IPS-18a (cell line): Measurements from ENCODE around the gene BBC3.
A peak's percentile ranks its signal among the peaks of the same experiment; 100 is the strongest.

Source experiments
- H3K27ac ChIP-seq: one replicate; pipeline ENCODE4 v1.5.1; 2013; ENCODE audit warnings: low read length
- H3K27me3 ChIP-seq: one replicate; pipeline ENCODE4 v1.6.1; 2013; ENCODE audit warnings: mild to moderate bottlenecking, low read length; ENCODE audit not compliant: control insufficient read depth, insufficient read depth
- H3K36me3 ChIP-seq: one replicate; pipeline ENCODE4 v1.6.1; 2013; ENCODE audit warnings: low read depth, low read length; ENCODE audit not compliant: control insufficient read depth
- H3K4me1 ChIP-seq: one replicate; pipeline ENCODE4 v1.6.1; 2013; ENCODE audit warnings: low read depth, low read length; ENCODE audit not compliant: control insufficient read depth
- H3K4me3 ChIP-seq: one replicate; pipeline ENCODE4 v1.5.1; 2013; ENCODE audit warnings: low read length
- H3K9ac ChIP-seq: one replicate; pipeline ENCODE4 v1.6.1; 2013; ENCODE audit warnings: mild to moderate bottlenecking, low read length, moderate library complexity
- H3K9me3 ChIP-seq: one replicate; pipeline ENCODE4 v1.6.1; 2013; ENCODE audit warnings: low read depth, low read length; ENCODE audit not compliant: control insufficient read depth

BBC3 gene

DNA sequence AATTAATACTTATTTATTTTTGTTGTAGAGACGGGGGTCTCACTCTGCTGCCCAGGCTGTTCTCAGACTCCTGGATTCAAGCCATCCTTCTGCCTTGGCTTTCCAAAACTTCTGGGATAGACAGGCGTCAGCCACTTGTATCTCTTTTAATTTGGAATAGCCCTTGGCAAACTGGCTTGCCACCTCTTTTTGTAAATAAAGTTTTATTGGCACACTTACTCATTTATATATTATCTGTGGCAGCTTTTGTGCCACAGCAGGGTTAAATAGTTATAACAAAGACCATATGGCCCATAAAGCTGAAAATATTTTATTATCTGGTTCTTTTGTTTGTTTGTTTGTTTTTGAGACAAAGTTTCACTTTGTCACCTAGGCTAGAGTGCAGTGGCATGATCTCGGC lies 30.5 kb downstream of the BBC3 start:
- H3K9ac ChIP-seq, result no peak overlapping the region
- peaks cover 59% of the 10 kb centered on the region for H3K36me3 ChIP-seq
- no peaks in the 10 kb centered on the region for H3K9me3 ChIP-seq
- H3K27me3 ChIP-seq, result no peaks in the 10 kb centered on the region
- H3K27ac ChIP-seq, result no peak overlapping the region
- H3K4me1 ChIP-seq, result no peaks in the 10 kb centered on the region
- H3K4me3 ChIP-seq, result no peak overlapping the region

DNA sequence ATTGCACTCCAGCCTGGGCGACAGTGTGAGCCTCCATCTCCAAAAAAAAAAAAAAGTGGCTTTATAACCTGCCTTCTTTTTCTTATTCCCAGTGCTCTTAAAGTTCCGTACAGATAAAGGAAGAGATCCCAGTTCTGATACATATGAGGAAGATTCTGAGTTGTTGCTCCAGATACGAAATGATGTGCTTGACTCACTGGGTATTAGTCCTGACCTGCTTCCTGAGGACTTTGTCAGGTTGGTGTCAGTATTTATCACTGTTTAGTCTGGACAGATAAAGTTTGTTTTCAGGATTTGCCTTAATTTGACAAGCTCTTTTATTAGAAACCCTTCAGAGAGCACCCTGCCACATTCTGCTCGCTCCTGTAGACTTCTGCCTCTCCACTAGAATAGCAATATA lies 33.9 kb downstream of the BBC3 start:
- Histone ChIP-seq H3K4me1 (no peaks in the 10 kb centered on the region), H3K27ac (no peak overlapping the region), H3K36me3 (peaks cover 31% of the 10 kb centered on the region)

DNA sequence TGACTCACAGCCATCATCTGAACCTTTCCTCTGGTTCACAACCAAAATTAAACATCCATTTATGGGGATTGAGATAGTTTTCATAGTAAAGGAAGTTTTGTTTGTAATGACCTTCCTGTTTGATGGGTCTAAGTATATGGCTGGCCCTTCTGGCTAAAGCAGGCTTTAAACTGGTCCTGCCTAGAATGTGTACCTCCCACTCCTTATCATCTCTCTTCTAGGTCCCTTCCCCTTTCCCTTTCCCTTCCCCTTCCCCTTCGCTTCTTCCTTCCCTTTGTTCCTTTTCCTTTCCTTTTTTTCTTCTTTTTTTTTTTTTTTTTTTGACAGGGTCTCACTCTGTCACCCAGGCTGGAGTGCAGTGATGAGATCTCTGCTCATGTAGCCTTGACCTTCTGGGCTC lies 35.6 kb downstream of the BBC3 start:
- Histone ChIP-seq H3K4me3 (no peak overlapping the region), H3K36me3 (peaks cover 31% of the 10 kb centered on the region), H3K9me3 (no peaks in the 10 kb centered on the region), H3K27ac (no peak overlapping the region), H3K9ac (no peak overlapping the region), H3K4me1 (no peaks in the 10 kb centered on the region), H3K27me3 (no peaks in the 10 kb centered on the region)

More for the DNA sequence above, 33.9 kb downstream of the BBC3 start:
- H3K9ac ChIP-seq, result no peak overlapping the region
- no peaks in the 10 kb centered on the region for H3K27me3 ChIP-seq
- H3K4me3 ChIP-seq, result no peak overlapping the region
- H3K9me3 ChIP-seq, result no peaks in the 10 kb centered on the region

DNA sequence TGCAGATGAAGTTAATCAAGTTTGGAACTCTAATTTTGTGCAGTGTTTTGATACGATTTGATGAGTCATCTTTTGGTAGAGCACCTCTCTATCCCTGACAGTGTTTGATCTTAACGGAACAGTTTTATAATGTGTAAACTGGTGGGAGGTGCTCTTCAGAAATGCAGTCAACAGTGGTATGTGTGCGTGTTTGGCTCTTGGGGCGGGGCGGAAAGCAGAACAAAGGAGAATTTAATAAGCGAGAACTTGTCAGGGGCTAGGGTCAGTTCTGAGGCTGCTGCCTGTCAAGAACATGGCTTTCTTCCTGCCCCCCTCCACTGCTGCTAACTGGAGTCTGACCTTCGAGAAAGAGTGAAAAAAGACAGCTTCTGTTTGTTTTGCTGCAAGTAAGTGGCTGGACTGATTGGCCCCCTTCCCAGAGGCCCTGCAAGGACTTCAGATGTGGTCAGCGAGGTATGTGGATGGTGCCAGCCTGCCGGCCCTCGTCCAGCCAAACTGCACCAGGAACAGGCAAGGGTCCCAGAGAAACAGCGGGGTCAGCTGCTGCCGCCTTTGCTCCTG lies 40.8 kb downstream of the BBC3 start:
- H3K4me1 ChIP-seq, result no peaks in the 10 kb centered on the region
- peaks cover 33% of the 10 kb centered on the region for H3K36me3 ChIP-seq
- H3K9ac ChIP-seq, result no peak overlapping the region

DNA sequence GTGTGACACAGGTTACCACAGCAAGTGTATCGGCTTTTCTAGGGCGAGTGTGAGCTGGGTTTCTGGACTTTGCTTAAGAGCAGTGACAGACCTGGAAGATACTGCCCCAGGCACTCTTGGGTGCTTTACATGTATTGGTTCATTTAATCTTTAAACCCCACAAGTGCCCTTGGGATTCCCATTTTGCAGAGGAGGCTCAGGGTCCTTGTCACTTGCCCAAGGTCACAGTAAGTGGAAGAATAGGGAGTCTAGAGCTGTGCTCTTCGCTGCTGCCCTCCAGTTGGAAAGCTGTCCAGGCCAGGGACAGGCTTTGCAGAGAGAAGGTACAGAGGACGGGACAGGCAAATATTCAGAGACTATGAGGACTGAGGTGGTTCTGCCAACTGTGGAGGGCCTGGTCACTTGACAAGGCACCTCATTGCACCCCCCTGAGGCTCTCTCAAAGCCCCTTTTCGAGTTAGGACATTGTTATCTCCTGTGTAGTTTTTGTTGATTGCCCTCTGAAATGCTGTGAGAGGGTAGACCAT lies 42.4 kb downstream of the BBC3 start:
- H3K9ac ChIP-seq, result no peak overlapping the region
- H3K4me1 ChIP-seq, result no peaks in the 10 kb centered on the region
- no peaks in the 10 kb centered on the region for H3K9me3 ChIP-seq
- no peaks in the 10 kb centered on the region for H3K27me3 ChIP-seq
- no peak overlapping the region for H3K4me3 ChIP-seq
- H3K36me3 ChIP-seq, result peaks cover 41% of the 10 kb centered on the region
- no peak overlapping the region for H3K27ac ChIP-seq

More for the DNA sequence above, 40.8 kb downstream of the BBC3 start:
- Histone ChIP-seq H3K27me3 (no peaks in the 10 kb centered on the region), H3K27ac (peak overlapping the region; percentile 3), H3K4me3 (no peak overlapping the region), H3K9me3 (no peaks in the 10 kb centered on the region)

DNA sequence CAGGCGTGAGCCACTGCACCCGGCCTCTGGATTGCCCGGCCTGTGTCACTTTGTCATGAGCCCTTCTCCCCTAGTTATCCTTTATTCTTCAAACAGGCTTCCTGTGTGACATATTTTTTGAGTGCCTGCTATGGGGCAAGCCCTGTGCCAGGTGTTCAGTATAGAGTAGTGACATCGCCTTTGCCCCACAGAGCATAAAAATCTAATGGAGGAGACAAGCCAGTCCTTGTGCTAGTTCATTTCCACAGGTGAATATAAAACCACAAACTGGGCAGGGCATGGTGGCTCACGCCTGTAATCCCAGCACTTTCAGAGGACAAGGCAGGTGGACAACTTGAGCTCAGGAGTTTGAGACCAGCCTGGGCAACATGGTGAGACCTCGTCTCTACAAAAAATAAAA lies 43.2 kb downstream of the BBC3 start:
- H3K27ac ChIP-seq, result no peak overlapping the region
- no peak overlapping the region for H3K9ac ChIP-seq
- peaks cover 49% of the 10 kb centered on the region for H3K36me3 ChIP-seq
- no peak overlapping the region for H3K4me3 ChIP-seq
- H3K4me1 ChIP-seq, result no peaks in the 10 kb centered on the region
- H3K9me3 ChIP-seq, result no peaks in the 10 kb centered on the region
- no peaks in the 10 kb centered on the region for H3K27me3 ChIP-seq

DNA sequence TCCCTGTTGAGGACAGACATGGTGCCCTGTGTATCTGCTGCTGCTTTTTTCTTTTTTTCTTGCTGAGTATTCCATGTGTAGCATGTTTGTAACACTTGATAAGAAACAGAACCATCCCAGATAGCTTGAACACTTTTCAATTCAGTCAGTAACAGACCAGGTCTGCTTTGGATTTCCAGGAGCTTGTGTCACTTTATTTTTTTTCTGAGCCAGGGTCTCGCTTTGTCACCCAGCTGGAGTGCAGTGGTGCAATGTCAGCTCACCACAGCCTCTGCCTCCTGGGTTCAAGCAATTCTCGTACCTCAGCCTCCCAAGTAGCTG lies 43.7 kb downstream of the BBC3 start:
- H3K36me3 ChIP-seq, result peaks cover 54% of the 10 kb centered on the region
- no peaks in the 10 kb centered on the region for H3K4me1 ChIP-seq
- H3K4me3 ChIP-seq, result no peak overlapping the region
- H3K27ac ChIP-seq, result no peak overlapping the region
- H3K9ac ChIP-seq, result no peak overlapping the region
- H3K27me3 ChIP-seq, result no peaks in the 10 kb centered on the region
- H3K9me3 ChIP-seq, result no peaks in the 10 kb centered on the region

DNA sequence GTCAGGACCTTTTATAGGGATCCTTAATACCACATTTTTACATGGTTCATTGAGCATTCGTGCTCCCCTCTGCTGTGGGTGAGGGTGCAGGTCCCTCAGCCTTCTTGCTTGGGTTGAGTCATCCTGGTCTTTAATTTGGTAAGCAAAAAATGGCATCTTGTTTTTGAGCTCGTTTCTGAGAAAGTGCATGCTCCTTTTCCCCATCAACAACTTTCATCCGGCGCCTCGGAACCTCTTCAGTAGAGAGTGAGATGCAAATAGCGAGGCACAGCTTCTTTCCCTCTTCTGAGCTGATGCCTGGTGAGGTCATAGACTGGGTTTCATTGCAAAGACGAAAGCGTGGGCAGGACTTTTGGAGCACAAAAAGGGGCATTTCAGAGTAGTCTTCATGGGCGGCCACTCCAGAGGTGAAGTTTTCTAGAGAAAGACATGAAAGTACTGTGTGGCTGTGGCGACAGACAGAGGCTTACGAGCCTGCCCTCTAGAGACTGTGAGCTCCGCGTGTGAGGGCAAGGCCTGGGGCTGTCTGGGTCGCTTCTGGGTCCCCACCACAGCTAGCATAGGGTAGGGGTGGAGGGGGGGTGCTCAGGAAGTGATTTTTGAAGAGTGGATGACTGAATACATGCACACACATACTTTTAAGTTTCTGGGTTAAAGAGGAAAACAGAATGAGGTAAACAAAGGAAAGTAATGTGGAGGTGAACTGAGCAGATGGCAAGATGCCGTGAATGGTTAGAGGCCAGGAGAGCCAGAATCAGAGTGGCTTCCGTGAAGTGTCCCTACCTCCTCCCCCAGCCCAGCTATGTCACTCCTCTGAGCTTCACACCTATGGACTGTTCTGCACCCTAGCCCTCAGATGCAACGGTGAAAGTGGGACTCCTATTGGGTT lies 44.3 kb downstream of the BBC3 start:
- H3K4me3 ChIP-seq, result no peak overlapping the region
- H3K4me1 ChIP-seq, result no peaks in the 10 kb centered on the region
- H3K9me3 ChIP-seq, result no peaks in the 10 kb centered on the region
- no peak overlapping the region for H3K27ac ChIP-seq
- no peak overlapping the region for H3K9ac ChIP-seq
- H3K36me3 ChIP-seq, result peaks cover 60% of the 10 kb centered on the region
- H3K27me3 ChIP-seq, result no peaks in the 10 kb centered on the region

DNA sequence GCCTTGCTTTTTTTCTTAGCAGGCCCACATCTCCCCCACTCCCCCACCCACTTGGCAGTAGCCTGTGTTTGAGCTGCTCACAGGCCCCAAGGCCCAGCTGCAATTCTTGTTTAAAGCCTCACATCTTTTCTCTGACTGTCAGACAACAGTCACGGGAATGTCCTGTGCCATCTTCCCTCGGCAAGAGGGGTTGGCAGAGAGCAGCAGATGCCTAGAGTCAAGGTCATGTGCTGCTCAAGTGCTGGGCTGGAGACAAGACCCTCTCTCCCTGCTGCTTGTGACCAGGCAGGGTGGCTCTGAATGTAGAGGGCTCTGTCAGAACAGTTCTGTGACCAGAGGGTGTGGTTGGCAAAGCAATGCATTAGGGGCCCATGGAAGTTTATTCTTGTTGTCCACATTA lies 47.4 kb downstream of the BBC3 start:
- peaks cover 60% of the 10 kb centered on the region for H3K36me3 ChIP-seq
- H3K9ac ChIP-seq, result no peak overlapping the region
- no peak overlapping the region for H3K4me3 ChIP-seq
- H3K27ac ChIP-seq, result no peak overlapping the region
- H3K9me3 ChIP-seq, result no peaks in the 10 kb centered on the region
- no peaks in the 10 kb centered on the region for H3K4me1 ChIP-seq
- H3K27me3 ChIP-seq, result no peaks in the 10 kb centered on the region

DNA sequence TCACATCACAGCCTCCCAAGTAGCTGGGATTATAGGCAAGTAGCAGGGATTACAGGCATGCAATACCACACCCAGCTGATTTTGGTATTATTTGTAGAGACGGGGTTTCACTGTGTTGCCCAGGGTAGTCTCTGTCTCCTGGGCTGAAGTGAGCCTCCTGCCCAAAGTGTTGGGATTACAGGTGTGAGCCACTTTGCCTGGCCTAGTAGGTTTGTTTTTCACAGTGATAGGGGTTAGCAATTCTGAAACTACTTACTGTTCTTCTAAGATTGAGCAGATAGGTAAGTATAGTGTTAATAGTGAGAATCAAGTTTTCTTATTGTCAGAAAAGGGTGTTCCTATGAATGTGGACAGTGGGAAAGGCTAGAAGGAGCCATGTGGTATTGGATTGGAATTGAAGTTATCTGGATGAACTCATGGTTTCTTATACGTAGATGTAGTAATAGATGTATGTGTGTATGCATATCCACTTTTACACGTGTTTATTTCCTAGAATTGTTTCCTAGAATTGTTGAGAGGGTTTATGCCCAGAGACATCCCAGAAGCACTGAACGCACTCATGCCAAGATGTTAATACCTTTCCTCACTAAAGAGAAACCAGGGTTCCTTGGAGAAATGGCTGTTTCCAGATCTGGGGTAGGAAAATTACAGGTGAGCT lies 51.2 kb downstream of the BBC3 start:
- Histone ChIP-seq H3K4me1 (no peaks in the 10 kb centered on the region), H3K9me3 (no peaks in the 10 kb centered on the region), H3K4me3 (no peak overlapping the region), H3K36me3 (peaks cover 68% of the 10 kb centered on the region), H3K9ac (no peak overlapping the region), H3K27me3 (no peaks in the 10 kb centered on the region), H3K27ac (no peak overlapping the region)

DNA sequence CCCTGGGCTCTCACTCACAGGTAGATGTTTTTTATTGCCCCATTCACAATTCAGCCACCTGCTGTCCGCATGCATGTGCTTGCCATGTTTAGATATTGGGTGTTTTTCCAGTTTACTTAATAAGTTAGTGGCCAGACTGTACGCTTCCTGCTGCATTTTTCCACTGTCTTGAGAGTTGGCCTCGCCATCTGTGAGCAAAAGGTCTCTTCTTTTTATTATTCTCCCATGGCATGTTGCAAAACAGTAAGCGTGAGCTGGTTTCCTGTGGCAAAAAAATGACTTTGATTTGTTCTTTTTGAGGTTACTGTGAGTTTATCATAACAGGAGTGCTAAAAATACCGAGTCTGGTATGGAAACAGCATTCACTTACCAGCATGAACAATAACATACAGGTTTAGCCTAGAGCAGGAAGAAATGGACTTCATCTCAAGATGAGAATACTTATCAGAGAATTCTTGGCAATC lies 54.3 kb downstream of the BBC3 start:
- H3K27me3 ChIP-seq, result no peaks in the 10 kb centered on the region
- H3K27ac ChIP-seq, result no peak overlapping the region
- no peaks in the 10 kb centered on the region for H3K9me3 ChIP-seq
- no peak overlapping the region for H3K9ac ChIP-seq
- H3K4me3 ChIP-seq, result no peak overlapping the region
- no peaks in the 10 kb centered on the region for H3K4me1 ChIP-seq
- peaks cover 60% of the 10 kb centered on the region for H3K36me3 ChIP-seq
